Right atrium auricular region (tissue), 2 donors: ENCODE measurements around the gene ABHD1. TPM values are rescaled to one million over a fixed set of nuclear protein-coding genes. Genes with fewer than 3 reads are reported as not detected.
"Not testable (repeated sequence)": the region's sequence is repeated elsewhere in the genome, so short reads cannot be mapped to it uniquely, and the experiment has no call there.

Experiments used
- DNase-seq: peaks from one replicate; pipeline ENCODE4 v3.0.0-alpha.2; 2019; ENCODE audit warnings: low spot score
- H3K27ac ChIP-seq, 2 donors: fragments of 200-600 bp; sonication (generic); 1 replicate in 1 of 2; 2 replicates in 1 of 2; pipeline ENCODE4 v1.5.1; 2016 to 2019
- H3K27me3 ChIP-seq, 2 donors: fragments of 200-600 bp; sonication (generic); one replicate each; pipeline versions ENCODE4 v1.5.1 to v1.6.0; 2017 to 2019
- H3K36me3 ChIP-seq: fragments of 200-600 bp; sonication (generic); one replicate; pipeline ENCODE4 v1.5.1; 2016
- H3K4me1 ChIP-seq, 2 donors: fragments of 200-600 bp; sonication (generic); one replicate each; pipeline versions ENCODE4 v1.5.1 to v1.6.0; 2017 to 2019
- H3K4me3 ChIP-seq, 2 donors: fragments of 200-600 bp; sonication (generic); 1 replicate in 1 of 2; 2 replicates in 1 of 2; pipeline ENCODE4 v1.5.1; 2017 to 2019; ENCODE audit warnings: mild to moderate bottlenecking in 1 of 2, moderate library complexity in 1 of 2
- H3K9me3 ChIP-seq, 2 donors: fragments of 200-600 bp; sonication (generic); one replicate each; pipeline ENCODE4 v1.5.1; 2019
- CTCF ChIP-seq, 2 donors: fragments of 200-600 bp; sonication (generic); IDR thresholded peaks; one replicate each; pipeline ENCODE4 v1.5.1; 2019; ENCODE audit warnings: antibody characterized with exemption in 2 of 2
- total RNA-seq, 2 donors: library from RNA; depleted of rRNA; stranded (reverse); fragments of >200 nt; gene quantifications; one replicate each; pipeline ENCODE4 v1.1.0, GENCODE V29; 2016

ABHD1 gene
- total RNA-seq, 2 donors from 2014 or later: 0.90 to 1.0 TPM

- H3K36me3 ChIP-seq: no peaks in the 10 kb centered on the region
- no peak overlapping the region for H3K4me3 ChIP-seq
- TF ChIP-seq CTCF (IDR thresholded peaks at IDR 0.05): no peak
- H3K27ac ChIP-seq: no peak overlapping the region
- DNase-seq: no peak
- no peaks in the 10 kb centered on the region for H3K27me3 ChIP-seq
- H3K4me1 ChIP-seq: peaks cover 0 to under 1% of the 10 kb centered on the region in 2 donors
- no peaks in the 10 kb centered on the region for H3K9me3 ChIP-seq
Measured at GRCh38 chr2:27175330-27175729, 51.7 kb downstream of the ABHD1 start.

- H3K36me3 ChIP-seq, H3K9me3 ChIP-seq, DNase-seq, H3K4me3 ChIP-seq, H3K27me3 ChIP-seq, H3K4me1 ChIP-seq, H3K27ac ChIP-seq: not testable (repeated sequence)
Measured at GRCh38 chr2:27175781-27176180, 52.2 kb downstream of the ABHD1 start.

GRCh38 chr2:27177441-27178351, 54.1 kb downstream of the ABHD1 start:
- no peak for DNase-seq

GRCh38 chr2:27178469-27178868, 54.9 kb downstream of the ABHD1 start:
- Histone ChIP-seq H3K27ac (no peak overlapping the region), H3K27me3 (no peaks in the 10 kb centered on the region), H3K4me3 (no peak overlapping the region), H3K4me1 (no peaks in the 10 kb centered on the region), H3K36me3 (no peaks in the 10 kb centered on the region), H3K9me3 (no peaks in the 10 kb centered on the region)
- TF ChIP-seq CTCF (IDR thresholded peaks at IDR 0.05): no peak
- no peak for DNase-seq

More at GRCh38 chr2:27177441-27178351, 54.1 kb downstream of the ABHD1 start:
- Histone ChIP-seq H3K27ac (no peak overlapping the region), H3K9me3 (no peaks in the 10 kb centered on the region), H3K4me1 (no peaks in the 10 kb centered on the region), H3K36me3 (no peaks in the 10 kb centered on the region), H3K4me3 (no peak overlapping the region), H3K27me3 (no peaks in the 10 kb centered on the region)
- no peak for TF ChIP-seq CTCF (IDR thresholded peaks at IDR 0.05)

GRCh38 chr2:27179344-27180000, 55.9 kb downstream of the ABHD1 start:
- Histone ChIP-seq H3K27me3 (no peaks in the 10 kb centered on the region), H3K27ac (no peak overlapping the region), H3K4me1 (peaks cover 0 to 10% of the 10 kb centered on the region in 2 donors), H3K9me3 (no peaks in the 10 kb centered on the region), H3K36me3 (no peaks in the 10 kb centered on the region), H3K4me3 (no peak overlapping the region)
- TF ChIP-seq CTCF (IDR thresholded peaks at IDR 0.05): no peak
- no peak for DNase-seq

Other genes with a start within 250 kb of the ABHD1 start
- gene MAPRE3, start 153.2 kb upstream of the ABHD1 start, total RNA-seq: 10 to 100 TPM; 20.6 to 33.4 TPM
- 10 to 100 TPM; 21.0 to 41.0 TPM for gene TMEM214, start 90.8 kb upstream of the ABHD1 start, total RNA-seq
- 1 to 10 TPM; 8.1 to 9.3 TPM for gene AGBL5, start 72.1 kb upstream of the ABHD1 start, total RNA-seq
- gene OST4, start 52.2 kb upstream of the ABHD1 start, total RNA-seq: 100 to 1,000 TPM; 379 to 465 TPM
- 10 to 100 TPM; 22.3 to 36.7 TPM for gene EMILIN1, start 45.2 kb upstream of the ABHD1 start, total RNA-seq
- gene KHK, start 37.0 kb upstream of the ABHD1 start, total RNA-seq: 1 to 10 TPM in 1 of 2 donors, under 1 TPM in 1; 0.82 to 1.7 TPM
- 1 to 10 TPM; 4.3 to 4.5 TPM for gene CGREF1, start 4.7 kb upstream of the ABHD1 start, total RNA-seq
- gene PREB, start 10.8 kb downstream of the ABHD1 start, total RNA-seq: 10 to 100 TPM; 47.5 to 51.4 TPM
- not detected for gene PRR30, start 15.6 kb downstream of the ABHD1 start, total RNA-seq
- gene TCF23, start 25.2 kb downstream of the ABHD1 start, total RNA-seq: not detected
- 100 to 1,000 TPM; 193 TPM for gene ATRAID, start 88.2 kb downstream of the ABHD1 start, total RNA-seq
- 10 to 100 TPM in 1 of 2 donors, 1 to 10 TPM in 1; 9.2 to 14.7 TPM for gene SLC5A6, start 88.5 kb downstream of the ABHD1 start, total RNA-seq
- 10 to 100 TPM in 1 of 2 donors, 1 to 10 TPM in 1; 4.8 to 13.2 TPM for gene CAD, start 93.6 kb downstream of the ABHD1 start, total RNA-seq
- 1 to 10 TPM; 5.7 to 9.4 TPM for gene SLC30A3, start 139.2 kb downstream of the ABHD1 start, total RNA-seq
- under 1 TPM; 0.59 to 0.94 TPM for gene DNAJC5G, start 151.6 kb downstream of the ABHD1 start, total RNA-seq
- gene TRIM54, start 158.6 kb downstream of the ABHD1 start, total RNA-seq: 100 to 1,000 TPM in 1 of 2 donors, 10 to 100 TPM in 1; 97.2 to 136 TPM
- 1 to 10 TPM in 1 of 2 donors, under 1 TPM in 1; 0.74 to 2.6 TPM for gene UCN, start 184.6 kb downstream of the ABHD1 start, total RNA-seq
- gene MPV17, start 199.3 kb downstream of the ABHD1 start, total RNA-seq: 10 to 100 TPM; 73.9 to 74.3 TPM
- 10 to 100 TPM; 19.1 to 19.7 TPM for gene GTF3C2, start 232.9 kb downstream of the ABHD1 start, total RNA-seq
- 10 to 100 TPM; 27.1 to 36.3 TPM for gene EIF2B4, start 246.5 kb downstream of the ABHD1 start, total RNA-seq
- 10 to 100 TPM; 66.0 to 69.3 TPM for gene SNX17, start 246.8 kb downstream of the ABHD1 start, total RNA-seq